Endothelial cell of umbilical vein (primary cell): ENCODE measurements around the gene PDE8B.

ENCODE experiments used
- CTCF ChIP-seq, 2 donors: IDR thresholded peaks; 1 replicate in 1 of 2; 2 replicates in 1 of 2; pipeline ENCODE4 v1.5.1; 2011; ENCODE audit warnings: low read length in 2 of 2, mild to moderate bottlenecking in 2 of 2, moderate library complexity in 2 of 2, control low read depth in 1 of 2, inconsistent platforms in 1 of 2, low read depth in 1 of 2; ENCODE audit not compliant: insufficient read depth in 1 of 2; ENCODE audit errors: extremely low read depth in 1 of 2
- MAX ChIP-seq: IDR thresholded peaks from 2 replicates; pipeline ENCODE4 v1.6.1; 2011; ENCODE audit not compliant: insufficient read depth, insufficient read length
- POLR2A ChIP-seq: IDR thresholded peaks from 2 replicates; pipeline ENCODE4 v1.6.1; 2012; ENCODE audit warnings: low read depth, mild to moderate bottlenecking, control low read depth, low read length
- POLR2AphosphoS5 ChIP-seq: IDR thresholded peaks from 2 replicates; pipeline ENCODE4 v1.6.1; 2012; ENCODE audit warnings: low read depth, mild to moderate bottlenecking, control low read depth, low read length, moderate library complexity; ENCODE audit not compliant: insufficient read depth

GRCh38 chr5:77463905-77464304 lies 253.4 kb downstream of the PDE8B start:
- TF ChIP-seq POLR2A: no peak
- TF ChIP-seq CTCF (IDR thresholded peaks at IDR 0.05; ENCODE audit: extremely low read depth in 1 of 2, insufficient read depth in 1 of 2, low read depth in 1 of 2, low read length in 2 of 2): no peak
- TF ChIP-seq MAX: no peak
- TF ChIP-seq POLR2AphosphoS5: no peak
